Measurements from ENCODE around the gene BEST4. TPM values are rescaled to one million over a fixed set of nuclear protein-coding genes. Genes with fewer than 3 reads are reported as not detected.

The BEST4 gene
- total and polyA plus RNA-seq, 2 of the 13 experiments (the other 11 are each of a cell fraction or from before 2014, with no cell fraction given), result 0.77 to 1.4 TPM

- TF ChIP-seq ZNF501 (CRISPR knock-in tag; IDR thresholded peaks at IDR 0.05), result peak; percentile 94
- no peak for TF ChIP-seq ZNF235 (CRISPR knock-in tag; IDR thresholded peaks at IDR 0.05; ENCODE audit: borderline replicate concordance)
- TF ChIP-seq ERF (CRISPR knock-in tag; IDR thresholded peaks at IDR 0.05), result peak; percentile 68; the same call in 1 of the 2 replicates
- no peak for TF ChIP-seq TAF15 (IDR thresholded peaks at IDR 0.05; ENCODE audit: low read depth, low read length, poor library complexity, severe bottlenecking)
- peak; percentile 83; the same call in 1 of the 2 replicates for TF ChIP-seq MXD3 (CRISPR knock-in tag; IDR thresholded peaks at IDR 0.05)
- no peak for TF ChIP-seq NONO (IDR thresholded peaks at IDR 0.05)
- peak; percentile 64 for TF ChIP-seq NONO (CRISPR knock-in tag; conservative IDR thresholded peaks at IDR 0.05)
- peak; percentile 84 for TF ChIP-seq ZNF33B (CRISPR knock-in tag; IDR thresholded peaks at IDR 0.05)
- no peak for TF ChIP-seq CENPBD1 (CRISPR knock-in tag; IDR thresholded peaks at IDR 0.05; ENCODE audit: borderline replicate concordance, low read depth)
- TF ChIP-seq RORA (CRISPR knock-in tag; IDR thresholded peaks at IDR 0.05), result no peak
- TF ChIP-seq KDM4B (CRISPR knock-in tag; IDR thresholded peaks at IDR 0.05), result no peak; the same call in 1 of the 2 replicates
- TF ChIP-seq NCOA5 (CRISPR knock-in tag; IDR thresholded peaks at IDR 0.05), result no peak
- TF ChIP-seq RFX1 (IDR thresholded peaks at IDR 0.05), result peak; percentile 98
- TF ChIP-seq FOXM1 (CRISPR knock-in tag; IDR thresholded peaks at IDR 0.05), result no peak
- no peak for TF ChIP-seq CENPX (CRISPR knock-in tag; IDR thresholded peaks at IDR 0.05)
- peak; percentile 30 for TF ChIP-seq BCL3 (CRISPR knock-in tag; IDR thresholded peaks at IDR 0.05)
- TF ChIP-seq BHLHE40 (IDR thresholded peaks at IDR 0.05; ENCODE audit: low read length), result peak; percentile 68
- peak; percentile 22; the same call in 1 of the 2 replicates for TF ChIP-seq ZBTB26 (CRISPR knock-in tag; IDR thresholded peaks at IDR 0.05; ENCODE audit: borderline replicate concordance)
- peak; percentile 85 for TF ChIP-seq STAT6 (CRISPR knock-in tag; IDR thresholded peaks at IDR 0.05; ENCODE audit: borderline replicate concordance)
- TF ChIP-seq TFDP2 (CRISPR knock-in tag; IDR thresholded peaks at IDR 0.05), result peak; percentile 75
- peak; percentile 89 for TF ChIP-seq MAZ (IDR thresholded peaks at IDR 0.05; ENCODE audit: borderline replicate concordance, low read depth, low read length)
- TF ChIP-seq MAZ (CRISPR knock-in tag; IDR thresholded peaks at IDR 0.05; ENCODE audit: low read depth), result peak; percentile 63; the same call in 1 of the 2 replicates
These were observed 19.5 kb upstream of the BEST4 start (continued) for GRCh38 chr1:44807364-44808062.

Measured in HepG2 (cell line).